Panc1 (cell line): Measurements from ENCODE around the gene ATP1B2. TPM values are rescaled to one million over a fixed set of nuclear protein-coding genes. Genes with fewer than 3 reads are reported as not detected.

Source experiments
- ATAC-seq: fragments of 200-7000 bp; cut with Tn5 transposase; 2 replicates; pipeline ENCODE4 v1.9.1; 2020; ENCODE audit warnings: mild to moderate bottlenecking, moderate library complexity
- BruUV-seq: library from RNA; stranded (reverse); fragments of 400-500 nt; replicated peaks from 2 replicates; lab custom pipeline; 2021; lab: Mats Ljungman, UMichigan
- CTCF ChIA-PET: fragments of 300-600 bp; sonication (Branson Sonifier 250); formaldehyde crosslinking; loops from one replicate; lab custom pipeline; 2022; ENCODE audit warnings: antibody characterized with exemption; lab: Charles Lee
- POLR2A ChIA-PET: fragments of 300-600 bp; sonication (Branson Sonifier 250); formaldehyde crosslinking; loops from one replicate; lab custom pipeline; 2022; ENCODE audit warnings: antibody characterized with exemption; lab: Charles Lee
- DNase-seq: peaks from one replicate; pipeline ENCODE4 v3.0.0-alpha.2; 2010; ENCODE audit warnings: low read depth, low spot score
- H3K27ac ChIP-seq: 2 replicates; pipeline ENCODE4 v1.5.1; 2011; ENCODE audit warnings: mild to moderate bottlenecking, low read length, inconsistent platforms
- H3K27me3 ChIP-seq: fragments of 200-500 bp; sonication (Bioruptor generic); 2 replicates; pipeline ENCODE4 v1.6.0; 2014; ENCODE audit warnings: low read length, inconsistent platforms; ENCODE audit not compliant: control insufficient read depth, insufficient read depth
- H3K36me3 ChIP-seq: fragments of 200-500 bp; sonication (Bioruptor generic); 2 replicates; pipeline ENCODE4 v1.5.1; 2014; ENCODE audit warnings: inconsistent platforms, mild to moderate bottlenecking, low read length, moderate library complexity; ENCODE audit not compliant: control insufficient read depth, insufficient read depth
- H3K4me1 ChIP-seq: 2 replicates; pipeline ENCODE4 v1.5.1; 2011; ENCODE audit warnings: inconsistent platforms, mild to moderate bottlenecking, low read length, moderate library complexity; ENCODE audit not compliant: control insufficient read depth, insufficient read depth
- H3K4me3 ChIP-seq, 2 experiments: 2 replicates each; pipeline ENCODE4 v1.5.1; 2011 to 2012; ENCODE audit warnings: low read depth in 2 of 2, low read length in 2 of 2, mild to moderate bottlenecking in 2 of 2, inconsistent platforms in 1 of 2, moderate library complexity in 1 of 2
- H3K9me3 ChIP-seq: fragments of 200-500 bp; sonication (Bioruptor generic); 2 replicates; pipeline ENCODE4 v1.5.1; 2014; ENCODE audit warnings: low read depth, mild to moderate bottlenecking, inconsistent platforms, low read length, moderate library complexity; ENCODE audit not compliant: control insufficient read depth, insufficient read depth
- CTCF ChIP-seq: fragments of 450-650 bp; IDR thresholded peaks from 2 replicates; pipeline ENCODE4 v1.5.1; 2017; ENCODE audit warnings: mild to moderate bottlenecking
- POLR2AphosphoS5 ChIP-seq: IDR thresholded peaks from 2 replicates; pipeline ENCODE4 v1.6.1; 2012; ENCODE audit warnings: mild to moderate bottlenecking, low read depth, low read length, moderate library complexity
- REST ChIP-seq, 2 experiments: IDR thresholded peaks; 2 replicates each; pipeline ENCODE4 v1.6.1; 2011 to 2012; ENCODE audit warnings: low read depth in 2 of 2, control low read depth in 1 of 2, low read length in 1 of 2, mild to moderate bottlenecking in 1 of 2, moderate library complexity in 1 of 2; ENCODE audit not compliant: insufficient read depth in 1 of 2
- SIN3A ChIP-seq: IDR thresholded peaks from 2 replicates; pipeline ENCODE4 v1.6.1; 2012; ENCODE audit warnings: low read depth, mild to moderate bottlenecking, low read length, moderate library complexity, borderline replicate concordance; ENCODE audit not compliant: insufficient read depth
- TCF7L2 ChIP-seq: IDR thresholded peaks from 2 replicates; pipeline ENCODE4 v1.6.1; 2011; ENCODE audit warnings: mild to moderate bottlenecking, low read depth, low read length, inconsistent platforms
- in situ Hi-C: cut with HindIII; loops from 2 replicates; pipeline ENCODE4 v1.10.0; 2016; ENCODE audit warnings: low sequenced_read_pairs, low pct_unique_long_range_greater_than_20kb
- intact Hi-C: fragments of 100-400 bp; cut with micrococcal nuclease; formaldehyde crosslinking; loops from one replicate; pipeline ENCODE4 v1.10.0; 2022; ENCODE audit not compliant: unreplicated experiment
- total RNA-seq: library from RNA; stranded (reverse); gene quantifications from one replicate; pipeline ENCODE4 v1.2.1, GENCODE V29; 2021; ENCODE audit not compliant: unreplicated experiment

The ATP1B2 gene
- total RNA-seq, 1 experiment from 2014 or later: 0.08 TPM

GRCh38 chr17:7626307-7626706 is 24.4 kb upstream of the ATP1B2 start:
- CTCF ChIA-PET: no interaction called here
- H3K4me1 ChIP-seq: peaks cover 7% of the 10 kb centered on the region
- BruUV-seq: TSS peak; percentile 99
- intact Hi-C loops (no loop called here), in situ Hi-C loops (no loop called here)
- no peak for TF ChIP-seq POLR2AphosphoS5
- TF ChIP-seq SIN3A: no peak
- no peak for TF ChIP-seq CTCF
- no peak for TF ChIP-seq REST (IDR thresholded peaks at IDR 0.05; ENCODE audit: insufficient read depth in 1 of 2, low read depth in 2 of 2, low read length in 1 of 2)
- no peak for TF ChIP-seq TCF7L2
- H3K27me3 ChIP-seq: no peaks in the 10 kb centered on the region
- no peaks in the 10 kb centered on the region for H3K9me3 ChIP-seq
- POLR2A ChIA-PET: no interaction called here
- H3K27ac ChIP-seq: peak overlapping the region; percentile 86; the same call in 1 of the 2 replicates
- DNase-seq (no peak), ATAC-seq (no peak)
- peak overlapping the region; percentile 68 to 71 for H3K4me3 ChIP-seq
- no peaks in the 10 kb centered on the region for H3K36me3 ChIP-seq

- H3K9me3 ChIP-seq: no peaks in the 10 kb centered on the region
- POLR2A ChIA-PET: interaction anchor here (0.6 kb wide), 1 partner anchor 18 kb away, joined by 4 read pairs; no protein-coding TSS in a partner anchor
- BruUV-seq: no TSS peak
- H3K36me3 ChIP-seq: no peaks in the 10 kb centered on the region
- peak overlapping the region; percentile 68 to 71 for H3K4me3 ChIP-seq
- DNase-seq (no peak), ATAC-seq (peak; percentile 19; the same call in 1 of the 2 replicates)
- in situ Hi-C loops (no loop called here), intact Hi-C loops (no loop called here)
- CTCF ChIA-PET: no interaction called here
- H3K4me1 ChIP-seq: peaks cover 7% of the 10 kb centered on the region
- TF ChIP-seq SIN3A (no peak), POLR2AphosphoS5 (no peak), REST (IDR thresholded peaks at IDR 0.05; ENCODE audit: insufficient read depth in 1 of 2, low read depth in 2 of 2, low read length in 1 of 2) (no peak), TCF7L2 (no peak), CTCF (no peak)
- H3K27ac ChIP-seq: peak overlapping the region; percentile 86
- H3K27me3 ChIP-seq: no peaks in the 10 kb centered on the region
These were observed 23.8 kb upstream of the ATP1B2 start for GRCh38 chr17:7626956-7627249.
